Left colon (tissue), 2 donors: ENCODE data around the gene ADH5. TPM values are rescaled to one million over a fixed set of nuclear protein-coding genes. Genes with fewer than 3 reads are reported as not detected.
"Not testable (repeated sequence)": the region's sequence is repeated elsewhere in the genome, so short reads cannot be mapped to it uniquely, and the experiment has no call there.

ENCODE experiments used
- ATAC-seq: fragments of 200-7000 bp; cut with Tn5 transposase; one replicate; pipeline ENCODE4 v1.9.1; 2020; ENCODE audit warnings: mild to moderate bottlenecking, moderate library complexity
- DNase-seq, 2 donors: peaks; one replicate each; pipeline ENCODE4 v3.0.0-alpha.2; 2020
- intact Hi-C, 2 donors: fragments of 100-400 bp; cut with DNase I in 1 of 2; cut with micrococcal nuclease in 1 of 2; formaldehyde crosslinking; loops; one replicate each; pipeline versions ENCODE4 v1.11.2 to v1.14.0; 2022; cut with DNase I, micrococcal nuclease
- total RNA-seq, 2 donors: library from RNA; stranded (reverse); fragmentation: NEBNext Ultra II Directional; extraction: Animal tissue kit (Norgen Biotek cat#: 25700); gene quantifications; one replicate each; pipeline ENCODE4 v1.2.1, GENCODE V29; 2021
- donor health status: DM: no; HTN: no; CAD: no.
- donor health status: DM: yes; HTN: yes; CAD: no.

ADH5 gene
- total RNA-seq, 2 donors from 2014 or later: 207 to 222 TPM

DNA sequence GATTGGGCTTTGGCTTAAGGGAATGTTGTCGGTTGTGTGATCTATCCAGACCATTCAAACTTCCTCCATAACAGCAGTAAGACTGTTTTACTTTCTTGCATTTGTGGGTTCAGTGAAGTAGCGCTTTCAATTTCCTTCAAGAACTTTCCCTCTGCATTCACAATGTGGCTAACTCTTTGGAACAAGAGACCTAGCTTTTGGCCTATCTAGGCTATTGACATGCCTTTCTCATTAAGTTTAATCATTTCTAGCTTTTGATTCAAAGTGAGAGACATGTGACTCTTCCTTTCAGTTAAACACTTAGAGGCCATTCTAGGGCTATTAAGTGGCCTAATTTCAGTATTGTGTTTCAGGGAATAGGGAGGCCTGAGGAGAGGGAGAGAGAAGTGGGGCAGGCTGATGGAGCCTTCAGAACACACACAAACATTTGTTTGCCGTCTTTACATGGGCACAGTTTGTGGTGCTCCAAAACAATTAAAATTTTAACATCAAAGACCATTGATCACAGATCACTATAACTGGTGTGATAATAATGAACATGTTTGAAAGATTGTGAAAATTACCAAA is 34.1 kb downstream of the ADH5 start:
- no peak for DNase-seq
- intact Hi-C loops: loop anchor here in 1 of 2 donors (10.0 kb wide), 4 partner anchors 50 to 910 kb away; partner anchors contain the start of gene STPG2
- ATAC-seq: no peak

DNA sequence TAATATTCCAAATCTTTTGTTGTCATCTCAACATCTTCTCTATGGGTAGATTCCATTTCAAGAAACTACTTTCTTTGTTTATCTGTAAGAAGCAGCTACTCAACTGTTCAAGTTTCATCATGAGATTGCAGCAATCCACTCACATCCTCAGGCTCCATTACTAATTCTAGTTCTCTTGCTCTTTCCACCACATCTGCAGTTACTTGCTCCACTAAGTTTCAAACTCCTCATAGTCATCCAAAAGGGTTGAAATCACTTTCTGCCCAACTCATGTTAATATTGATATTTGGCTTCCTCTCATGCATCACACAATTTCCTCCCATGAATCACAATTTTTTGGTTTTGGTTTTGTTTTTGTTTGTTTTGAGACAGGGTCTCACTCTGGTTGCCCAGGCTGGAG is 35.7 kb downstream of the ADH5 start:
- intact Hi-C loops: loop anchor here in 1 of 2 donors (10.0 kb wide), 4 partner anchors 48 to 908 kb away; partner anchors contain the start of gene STPG2
- DNase-seq: no peak
- ATAC-seq: no peak

DNA sequence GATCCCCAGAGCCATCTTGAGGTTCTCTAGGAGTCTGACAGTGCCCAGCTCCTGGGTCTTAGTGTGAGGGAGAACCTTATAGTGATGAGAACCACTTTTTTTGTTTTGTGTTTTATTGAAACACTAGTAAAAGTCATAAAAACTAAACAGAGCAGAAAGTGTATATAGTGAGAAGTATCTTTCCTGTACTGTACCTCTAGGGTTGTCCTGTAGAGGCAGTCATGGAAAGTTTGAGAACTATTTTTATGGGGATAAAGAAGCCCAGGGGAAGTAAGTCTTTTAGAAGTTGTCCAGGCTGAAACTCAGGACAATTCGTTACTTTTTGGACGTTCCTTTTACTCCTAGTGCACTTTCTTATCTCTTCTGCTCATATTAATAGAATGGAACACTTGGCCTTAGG is 40.9 kb downstream of the ADH5 start:
- DNase-seq: no peak
- intact Hi-C loops: no loop called here
- ATAC-seq: no peak

DNA sequence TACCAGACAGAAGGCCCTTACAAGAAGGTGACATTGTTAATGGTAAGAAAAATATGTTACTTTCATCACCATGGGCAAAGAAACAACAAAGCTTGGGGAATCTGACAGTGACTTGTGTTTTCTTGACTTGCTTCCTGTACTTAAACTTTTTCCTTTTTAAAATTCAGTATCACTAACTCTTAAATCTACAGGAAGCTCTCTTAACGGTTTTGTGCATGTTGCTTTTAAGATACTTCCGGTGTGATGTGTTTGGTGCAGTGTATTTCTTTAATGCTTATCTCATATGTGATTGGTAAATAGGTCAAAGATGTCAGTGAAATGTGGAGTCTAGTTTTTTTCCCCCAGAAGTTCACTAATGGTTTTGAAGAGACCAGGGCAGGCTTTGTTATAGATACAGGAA is 45.2 kb downstream of the ADH5 start:
- DNase-seq: no peak
- intact Hi-C loops: no loop called here
- no peak for ATAC-seq

DNA sequence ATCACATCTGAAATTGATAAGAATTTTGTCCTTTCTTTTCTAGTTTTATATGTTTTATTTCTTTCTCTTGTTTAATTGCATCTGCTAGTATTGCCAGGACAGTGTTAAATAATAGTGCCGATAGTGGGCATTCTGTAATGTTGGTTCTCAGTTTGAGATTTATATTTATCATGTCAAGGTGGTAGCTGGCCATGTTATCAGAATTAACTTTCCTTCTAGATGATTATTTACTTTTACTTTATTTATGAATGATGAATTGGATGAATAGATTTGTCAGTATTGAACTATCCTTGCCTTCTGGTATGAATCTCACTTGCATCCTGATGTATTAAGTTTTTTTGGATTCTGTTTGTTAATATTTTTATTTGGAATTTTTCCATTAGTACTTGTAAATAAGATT is 50.4 kb downstream of the ADH5 start:
- DNase-seq (no peak), ATAC-seq (no peak)
- intact Hi-C loops: no loop called here

DNA sequence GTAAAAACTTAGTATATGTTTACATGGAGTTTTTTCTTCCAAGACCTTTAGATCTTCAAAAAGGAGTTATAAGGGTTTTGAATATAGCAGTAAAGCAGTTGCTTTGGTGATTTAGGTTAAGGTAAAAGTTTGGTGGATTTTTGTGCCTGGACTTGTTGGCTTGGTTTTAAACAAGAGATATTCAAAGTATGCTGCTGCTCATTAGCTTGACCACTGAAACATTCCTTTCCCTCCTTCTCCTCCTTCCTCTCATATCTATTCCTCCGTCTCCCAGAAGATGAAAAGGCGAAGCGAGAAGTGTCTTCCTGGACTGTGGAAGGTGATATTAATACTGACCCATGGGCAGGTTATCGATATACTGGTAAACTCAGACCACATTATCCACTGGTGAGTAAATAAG is 54.6 kb downstream of the ADH5 start:
- ATAC-seq (no peak), DNase-seq (no peak)
- intact Hi-C loops: no loop called here

DNA sequence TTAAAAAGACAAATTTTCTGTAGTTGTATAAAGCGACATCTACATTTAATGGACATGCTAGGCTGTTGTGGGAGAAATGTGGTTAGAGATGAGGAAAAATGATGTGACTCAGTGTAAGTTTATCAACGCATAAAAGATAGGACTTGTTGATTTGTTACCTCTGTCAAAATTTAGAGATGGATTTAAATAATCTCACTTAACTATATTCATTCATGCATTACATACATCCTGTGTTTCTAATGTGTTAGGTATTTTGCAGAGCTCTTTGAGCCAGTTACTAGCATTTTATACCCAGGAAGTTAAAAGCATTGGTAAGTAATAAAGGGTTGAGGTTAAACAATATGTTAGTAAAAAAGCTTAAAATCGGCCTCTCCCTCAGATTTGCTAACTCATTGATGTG is 58.7 kb downstream of the ADH5 start:
- ATAC-seq (no peak), DNase-seq (no peak)
- intact Hi-C loops: no loop called here

DNA sequence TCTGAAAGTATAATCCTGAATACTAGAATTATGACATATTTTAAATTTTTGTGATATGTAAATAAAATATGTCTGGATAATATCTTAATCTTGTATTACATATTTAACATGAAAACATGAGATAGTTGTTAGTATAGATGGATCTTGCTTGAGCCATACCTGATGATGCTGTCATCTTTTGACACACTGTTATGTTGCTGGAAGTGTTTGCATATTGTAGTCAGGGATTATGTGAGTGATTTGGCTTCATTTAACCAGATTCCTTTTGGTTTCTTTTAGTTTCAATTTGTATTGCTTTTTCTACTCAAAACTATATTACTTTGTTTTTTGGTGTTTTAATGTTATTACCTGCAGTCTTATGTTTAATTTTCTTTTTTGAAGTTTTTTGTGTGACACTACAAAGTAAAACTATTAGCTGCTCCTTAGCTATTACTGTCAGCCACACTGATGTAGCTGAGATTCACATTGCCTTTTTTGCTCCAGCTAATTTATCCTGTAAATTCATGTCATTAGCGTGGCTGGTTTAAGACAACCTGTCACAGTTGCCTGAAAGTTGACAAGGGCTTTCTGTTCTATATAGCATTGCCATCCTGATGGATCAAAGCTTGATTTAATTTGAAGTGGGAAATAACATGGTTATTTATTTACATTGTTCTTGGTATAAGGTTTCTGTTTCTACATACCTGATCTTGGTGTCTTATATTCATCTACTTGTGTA is 59.4 kb downstream of the ADH5 start:
- ATAC-seq: no peak
- no peak for DNase-seq
- intact Hi-C loops: no loop called here

DNA sequence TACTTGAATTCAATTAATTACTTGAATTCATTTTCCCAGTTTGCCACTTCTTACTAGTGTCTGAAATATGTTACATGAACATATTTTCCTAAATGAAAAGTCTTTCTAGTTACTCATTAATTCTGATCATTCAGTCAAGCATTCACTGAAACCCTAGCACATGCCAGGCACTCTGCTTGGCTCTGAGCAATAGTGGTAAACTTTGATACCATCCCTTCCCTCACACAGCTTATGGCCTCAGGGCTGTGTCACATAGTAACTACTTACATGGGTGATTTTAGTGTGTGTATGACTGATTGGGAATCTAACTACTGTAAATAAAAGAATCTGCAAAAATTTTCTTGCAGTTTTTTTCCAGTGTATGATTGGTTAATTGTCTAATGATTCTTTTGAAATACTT is 60.4 kb downstream of the ADH5 start:
- intact Hi-C loops: no loop called here
- ATAC-seq (peak; percentile 60), DNase-seq (no peak)

DNA sequence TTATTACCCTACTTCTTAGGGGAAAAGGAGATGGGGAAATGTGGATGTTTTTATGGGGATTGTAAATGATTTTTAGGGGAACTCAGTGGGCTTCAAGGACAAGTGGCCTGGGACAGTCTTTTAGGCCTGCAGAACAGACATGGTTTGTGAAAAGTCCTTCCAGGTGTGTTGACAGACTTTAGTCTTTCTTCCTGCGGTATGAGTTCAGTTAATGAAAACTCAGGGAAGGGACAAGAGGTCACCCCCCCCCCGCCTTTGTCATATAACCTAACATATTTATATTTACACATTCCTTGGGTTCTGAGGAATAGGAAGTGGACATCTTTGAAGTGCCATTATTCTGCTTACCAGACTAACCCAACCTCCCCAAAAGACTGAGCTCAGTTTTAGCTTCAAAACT is 61.3 kb downstream of the ADH5 start:
- DNase-seq (no peak), ATAC-seq (no peak)

DNA sequence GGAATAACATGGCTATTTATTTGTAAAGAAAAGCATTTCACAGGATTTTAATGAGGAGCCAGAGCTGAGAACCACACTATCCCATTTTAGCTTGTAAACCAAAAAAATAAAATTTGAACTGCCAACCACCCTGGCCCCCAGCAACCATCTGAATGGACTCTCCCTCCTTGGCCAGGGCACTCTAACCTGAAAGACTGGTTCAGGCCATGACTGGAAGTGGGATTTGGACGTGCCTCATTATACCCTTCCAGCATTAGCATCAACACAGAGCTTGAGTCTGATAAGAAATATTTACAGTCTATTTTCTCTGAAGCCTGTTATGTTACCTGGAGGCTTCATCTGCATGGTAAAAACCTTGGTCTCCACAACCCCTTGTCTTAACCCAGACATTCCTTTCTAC is 63.1 kb downstream of the ADH5 start:
- DNase-seq: no peak
- ATAC-seq: peak; percentile 21
- intact Hi-C loops: no loop called here

More for the DNA sequence above, 61.3 kb downstream of the ADH5 start:
- intact Hi-C loops: no loop called here

DNA sequence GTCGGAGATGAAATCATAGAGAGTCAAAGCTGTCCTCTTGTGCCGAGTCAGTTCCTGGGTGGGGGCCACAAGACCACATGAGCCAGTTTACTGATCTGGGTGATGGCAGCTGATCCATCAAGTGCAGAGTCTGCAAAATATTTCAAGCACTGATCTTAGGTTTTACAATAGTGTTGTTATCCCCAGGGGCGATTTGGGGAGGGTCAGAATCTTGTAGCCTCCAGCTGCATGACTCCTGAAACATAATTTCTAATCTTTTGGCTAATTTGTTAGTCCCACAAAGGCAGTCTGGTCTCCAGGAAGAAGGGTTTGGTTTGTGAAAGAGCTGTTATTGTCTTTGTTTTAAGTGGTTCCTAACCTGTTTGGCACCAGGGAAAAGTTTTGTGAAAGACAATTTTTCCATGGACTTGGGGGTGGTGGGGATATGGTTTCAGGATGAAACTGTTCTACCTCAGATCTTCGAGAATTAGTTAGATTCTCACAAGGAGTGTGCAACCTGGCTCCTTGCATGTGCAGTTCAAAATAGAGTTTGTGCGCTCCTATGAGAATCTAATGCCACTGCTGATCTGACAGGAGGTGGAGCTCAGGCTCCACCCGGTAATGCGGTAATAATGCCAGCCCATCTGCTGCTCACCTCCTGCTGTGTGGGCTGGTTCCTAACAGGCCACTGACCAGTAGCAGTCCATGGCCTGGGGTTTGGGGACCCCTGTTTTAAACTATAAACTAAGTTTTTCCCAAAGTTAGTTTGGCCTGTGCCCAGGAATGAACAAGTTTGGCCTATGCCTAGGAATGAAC is 63.9 kb downstream of the ADH5 start:
- DNase-seq (peak; percentile 51 to 53), ATAC-seq (peak; percentile 92)
- intact Hi-C loops: no loop called here

DNA sequence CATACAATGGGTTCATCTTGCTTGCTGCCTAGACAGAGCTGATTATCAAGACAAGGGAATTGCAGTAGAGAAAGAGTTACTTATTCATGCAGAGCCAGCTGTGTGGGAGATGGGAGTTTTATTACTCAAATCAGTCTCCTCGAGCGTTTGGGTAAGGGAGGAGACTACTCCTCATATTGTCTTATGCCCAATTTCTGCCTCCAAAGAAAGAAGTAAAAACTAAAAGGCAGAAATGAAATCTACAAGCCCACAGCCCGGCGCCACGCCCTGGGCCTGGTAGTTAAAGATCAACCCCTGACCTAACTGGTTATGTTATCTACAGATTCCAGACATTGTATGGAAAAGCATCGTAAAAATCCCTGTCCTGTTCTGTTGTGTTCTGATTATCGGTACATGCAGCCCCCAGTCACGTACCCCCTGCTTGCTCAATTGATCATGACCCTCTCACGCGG is 64.8 kb downstream of the ADH5 start:
- ATAC-seq (peak; percentile 72), DNase-seq (peak; percentile 59 to 83)
- intact Hi-C loops: not testable (repeated sequence)

DNA sequence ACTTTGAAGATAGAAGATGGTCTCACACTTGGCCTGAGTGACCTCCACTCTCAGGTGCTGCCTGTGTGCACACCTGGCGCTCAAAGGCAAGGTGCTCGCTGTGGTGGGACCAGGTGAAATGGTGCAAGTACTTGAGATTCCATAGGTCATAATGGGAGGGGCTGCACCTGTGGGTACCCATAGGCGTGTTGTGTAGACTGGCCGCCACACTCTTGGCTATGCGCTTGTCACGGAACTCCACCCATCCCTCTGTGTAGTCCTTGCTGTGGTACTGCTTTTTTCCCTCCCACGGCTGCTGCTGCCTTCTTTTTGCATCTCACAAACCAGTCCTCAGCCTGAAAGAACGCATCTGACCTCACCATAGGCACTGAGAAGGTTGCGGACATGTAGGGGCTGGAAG is 66.0 kb downstream of the ADH5 start:
- ATAC-seq (no peak), DNase-seq (no peak)
- intact Hi-C loops: no loop called here

DNA sequence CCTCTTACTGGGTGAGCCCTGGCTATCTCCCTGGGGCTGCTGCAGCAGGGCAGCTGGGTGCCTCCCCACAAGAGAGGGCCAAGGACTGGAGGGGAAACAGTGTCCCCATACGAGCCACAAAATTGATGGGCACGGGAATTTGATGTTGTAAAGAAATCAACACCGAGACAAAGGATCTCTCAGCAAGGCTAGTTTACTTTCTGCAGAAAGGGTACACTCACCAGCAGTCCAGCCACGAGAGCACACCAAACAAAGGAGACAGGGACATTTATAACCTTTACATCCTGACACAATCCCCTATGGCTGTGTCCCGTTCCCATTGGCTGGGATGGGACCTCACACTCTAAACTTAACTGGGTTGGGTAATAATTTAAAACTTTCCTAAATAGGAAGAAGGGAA is 67.2 kb downstream of the ADH5 start:
- no peak for ATAC-seq
- DNase-seq: no peak
- intact Hi-C loops: no loop called here

Other genes starting within 250 kb of the ADH5 start
- 10 to 100 TPM; 92.6 to 97.1 TPM for gene EIF4E, start 159.7 kb downstream of the ADH5 start, total RNA-seq
- 10 to 100 TPM; 58.7 to 59.2 TPM for gene METAP1, start 93.1 kb downstream of the ADH5 start, total RNA-seq
- gene ADH4, start 55.5 kb upstream of the ADH5 start, total RNA-seq: 1 to 10 TPM in 1 of 2 donors, under 1 TPM in 1; 0.31 to 2.8 TPM
- 10 to 100 TPM; 13.8 to 14.3 TPM for gene ADH6, start 130.5 kb upstream of the ADH5 start, total RNA-seq
- 1 to 10 TPM in 1 of 2 donors, under 1 TPM in 1; 0.49 to 1.0 TPM for gene ADH1A, start 202.2 kb upstream of the ADH5 start, total RNA-seq
- gene ADH1B, start 232.6 kb upstream of the ADH5 start, total RNA-seq: 100 to 1,000 TPM; 156 to 174 TPM